Spleen (tissue), 11 donors: ENCODE data around the gene TRPV4. TPM values are rescaled to one million over a fixed set of nuclear protein-coding genes. Genes with fewer than 3 reads are reported as not detected.

ENCODE experiments used
- DNase-seq: peaks from one replicate; pipeline ENCODE4 v3.0.0-alpha.2; 2020
- H3K27ac ChIP-seq, 8 donors: fragments of 200-600 bp; sonication (generic) in 7 of 8; 1 replicate in 4 of 8; 2 replicates in 4 of 8; pipeline versions ENCODE4 v1.5.0 to v1.8.0; 2016 to 2021; ENCODE audit warnings: inconsistent platforms in 4 of 8, mild to moderate bottlenecking in 4 of 8, moderate library complexity in 1 of 8
- H3K27me3 ChIP-seq, 7 donors: fragments of 200-600 bp; sonication (generic) in 6 of 7; replicated peaks in 1 of 7; 1 replicate in 4 of 7; 2 replicates in 3 of 7; pipeline versions ENCODE4 v1.5.0 to v1.8.0; 2016 to 2021; ENCODE audit warnings: inconsistent platforms in 3 of 7, mild to moderate bottlenecking in 1 of 7
- H3K36me3 ChIP-seq, 6 donors: fragments of 200-600 bp; sonication (generic) in 5 of 6; 1 replicate in 4 of 6; 2 replicates in 2 of 6; pipeline versions ENCODE4 v1.5.0 to v1.8.0; 2016 to 2021; ENCODE audit warnings: inconsistent platforms in 2 of 6
- H3K4me1 ChIP-seq, 6 donors: fragments of 200-600 bp; sonication (generic) in 5 of 6; 1 replicate in 3 of 6; 2 replicates in 3 of 6; pipeline versions ENCODE4 v1.5.0 to v1.8.0; 2016 to 2021; ENCODE audit warnings: inconsistent platforms in 3 of 6
- H3K4me3 ChIP-seq, 8 donors: fragments of 200-600 bp; sonication (generic) in 7 of 8; 1 replicate in 4 of 8; 2 replicates in 4 of 8; pipeline versions ENCODE4 v1.5.0 to v1.8.0; 2016 to 2021; ENCODE audit warnings: inconsistent platforms in 4 of 8, mild to moderate bottlenecking in 4 of 8, moderate library complexity in 2 of 8
- H3K9me3 ChIP-seq, 8 donors: fragments of 200-600 bp; sonication (generic) in 7 of 8; 1 replicate in 4 of 8; 2 replicates in 4 of 8; pipeline versions ENCODE4 v1.5.0 to v1.8.0; 2016 to 2021; ENCODE audit warnings: inconsistent platforms in 4 of 8
- POLR2A ChIP-seq, 3 donors: fragments of 450-650 bp; IDR thresholded peaks; one replicate each; pipeline ENCODE4 v1.5.1; 2017; ENCODE audit warnings: antibody characterized with exemption in 3 of 3, mild to moderate bottlenecking in 1 of 3
- POLR2AphosphoS5 ChIP-seq, 3 donors: sonication (generic); formaldehyde crosslinking; IDR thresholded peaks; one replicate each; pipeline ENCODE4 v1.5.1; 2017; ENCODE audit warnings: antibody characterized with exemption in 3 of 3
- WGBS, 5 donors: extraction: QIAGEN DNeasy Blood & Tissue Kit in 3 of 5; methylation state at CpG; one replicate each; pipeline versions ENCODE4 v1.1.5 to v1.1.7; 2013 to 2018; 5-methylcytosine and 5-hydroxymethylcytosine counted together
- intact Hi-C: fragments of 100-400 bp; cut with DNase I; formaldehyde crosslinking; loops from one replicate; pipeline ENCODE4 v1.15.0; 2023; ENCODE audit warnings: low total_unique reads
- polyA plus RNA-seq, 3 donors: library from polyadenylated mRNA; stranded (reverse); fragments of 200-250 nt; gene quantifications; one replicate each; pipeline ENCODE4 v1.2.1, GENCODE V29; 2013
- total RNA-seq, 7 donors: library from RNA; depleted of rRNA in 3 of 7; stranded (reverse); fragments of >200 nt in 3 of 7; fragmentation: NEBNext Ultra II Directional in 4 of 7; extraction: Animal tissue kit (Norgen Biotek cat#: 25700) in 4 of 7; gene quantifications; one replicate each; pipeline versions ENCODE4 v1.1.0 to v1.2.1, GENCODE V29; 2016 to 2021
- TF ChIP-seq, protein P1 (sequence below), 11 experiments: fragments of 200-600 bp in 7 of 11; fragments of 450-650 bp in 4 of 11; sonication (generic) in 4 of 11; IDR thresholded peaks in 8 of 11; conservative IDR thresholded peaks in 3 of 11; 1 replicate in 7 of 11; 2 replicates in 4 of 11; pipeline versions ENCODE4 v1.4.0 to v1.8.0; 2016 to 2021; ENCODE audit warnings: antibody characterized with exemption in 11 of 11, inconsistent platforms in 4 of 11, mild to moderate bottlenecking in 1 of 11
- donor health status: healthy with polysubstance abuse.
- donor health status: DM: no; HTN: no; CAD: no; lungs with moderate emphysema.
- donor health status: DM: no; HTN: no; CAD: no.
- donor health status: Bipolar disorder and iron deficiency.
- donor health status: healthy.
- donor health status: DM: no; HTN: no; CAD: no.
- donor health status: DM: yes; HTN: yes; CAD: no.

TRPV4 gene
- total and polyA plus RNA-seq, 10 donors, result 0.49 to 8.0 (median 4.4) TPM

DNA sequence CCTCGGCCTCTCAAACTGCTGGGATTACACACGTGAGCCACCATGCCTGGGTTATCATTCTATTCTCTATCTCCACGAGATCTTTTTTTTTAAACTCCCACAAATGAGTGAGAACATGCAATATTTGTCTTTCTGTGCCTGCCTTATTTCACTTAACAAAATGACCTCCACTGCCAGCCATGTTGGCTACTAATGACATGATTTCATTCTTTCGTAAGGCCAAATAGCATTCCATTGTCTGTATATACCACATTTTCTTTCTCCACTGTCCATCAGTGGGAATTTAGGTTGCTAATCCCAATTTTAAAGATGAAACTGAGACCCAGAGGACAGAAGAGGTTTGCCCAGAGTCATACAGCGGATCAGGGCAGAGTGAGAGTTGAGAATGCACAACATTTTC is 10.9 kb upstream of the TRPV4 start:
- Histone ChIP-seq H3K27ac (no peak overlapping the region), H3K36me3 (no peaks in the 10 kb centered on the region), H3K9me3 (no peaks in the 10 kb centered on the region), H3K4me3 (no peak overlapping the region), H3K4me1 (peaks cover 5 to 34% (median 18%) of the 10 kb centered on the region in 6 donors), H3K27me3 (no peaks in the 10 kb centered on the region)
- DNase-seq, result no peak
- TF ChIP-seq, protein P1, sequence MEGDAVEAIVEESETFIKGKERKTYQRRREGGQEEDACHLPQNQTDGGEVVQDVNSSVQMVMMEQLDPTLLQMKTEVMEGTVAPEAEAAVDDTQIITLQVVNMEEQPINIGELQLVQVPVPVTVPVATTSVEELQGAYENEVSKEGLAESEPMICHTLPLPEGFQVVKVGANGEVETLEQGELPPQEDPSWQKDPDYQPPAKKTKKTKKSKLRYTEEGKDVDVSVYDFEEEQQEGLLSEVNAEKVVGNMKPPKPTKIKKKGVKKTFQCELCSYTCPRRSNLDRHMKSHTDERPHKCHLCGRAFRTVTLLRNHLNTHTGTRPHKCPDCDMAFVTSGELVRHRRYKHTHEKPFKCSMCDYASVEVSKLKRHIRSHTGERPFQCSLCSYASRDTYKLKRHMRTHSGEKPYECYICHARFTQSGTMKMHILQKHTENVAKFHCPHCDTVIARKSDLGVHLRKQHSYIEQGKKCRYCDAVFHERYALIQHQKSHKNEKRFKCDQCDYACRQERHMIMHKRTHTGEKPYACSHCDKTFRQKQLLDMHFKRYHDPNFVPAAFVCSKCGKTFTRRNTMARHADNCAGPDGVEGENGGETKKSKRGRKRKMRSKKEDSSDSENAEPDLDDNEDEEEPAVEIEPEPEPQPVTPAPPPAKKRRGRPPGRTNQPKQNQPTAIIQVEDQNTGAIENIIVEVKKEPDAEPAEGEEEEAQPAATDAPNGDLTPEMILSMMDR (IDR thresholded peaks at IDR 0.05 in 8 of 11, conservative IDR thresholded peaks at IDR 0.05 in 3 of 11), result no peak
- TF ChIP-seq POLR2A (IDR thresholded peaks at IDR 0.05) (no peak), POLR2AphosphoS5 (IDR thresholded peaks at IDR 0.05) (no peak)
- intact Hi-C loops, result loop anchor here (5.0 kb wide), 1 partner anchor 37 kb away; no protein-coding TSS in a partner anchor
- WGBS, 5 donors, result 85 to 94% (median 89%) methylated on average over 5 of the region's 5 CpGs

- peaks cover 5 to 24% (median 14%) of the 10 kb centered on the region in 6 donors for H3K4me1 ChIP-seq
- no peaks in the 10 kb centered on the region for H3K27me3 ChIP-seq
- TF ChIP-seq POLR2A (IDR thresholded peaks at IDR 0.05), result no peak
- TF ChIP-seq, protein P1 (IDR thresholded peaks at IDR 0.05 in 8 of 11, conservative IDR thresholded peaks at IDR 0.05 in 3 of 11), result no peak
- TF ChIP-seq POLR2AphosphoS5 (IDR thresholded peaks at IDR 0.05), result no peak
- H3K4me3 ChIP-seq, result no peak overlapping the region
- DNase-seq, result no peak
- H3K36me3 ChIP-seq, result no peaks in the 10 kb centered on the region
- intact Hi-C loops, result loop anchor here (5.0 kb wide), 1 partner anchor 35 kb away; no protein-coding TSS in a partner anchor
- no peaks in the 10 kb centered on the region for H3K9me3 ChIP-seq
- 77 to 93% (median 91%) methylated on average over 5 of the region's 5 CpGs for WGBS, 5 donors
- no peak overlapping the region for H3K27ac ChIP-seq
Observed at GRCh38 chr12:109842021-109842420, 8.8 kb upstream of the TRPV4 start.

DNA sequence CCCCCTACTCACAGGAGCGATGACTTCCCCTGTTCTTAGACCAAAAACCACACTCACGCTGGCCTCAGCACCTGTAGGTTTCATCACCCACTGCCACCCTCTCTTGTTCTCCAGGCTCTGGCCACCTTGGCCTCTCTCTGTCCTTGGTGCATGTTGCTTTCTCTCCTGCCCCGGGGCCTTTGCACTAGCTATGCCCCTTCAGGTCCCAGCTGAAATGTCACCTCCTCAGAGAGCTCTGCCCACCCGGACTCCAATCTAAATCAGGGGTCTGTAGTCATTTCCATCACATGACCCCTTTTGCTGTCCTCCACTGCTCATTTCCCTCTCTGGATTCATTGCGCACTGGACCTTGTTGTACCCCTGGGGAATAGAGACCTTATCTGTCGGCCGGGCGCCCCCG is 8.2 kb upstream of the TRPV4 start:
- Histone ChIP-seq H3K4me3 (no peak overlapping the region), H3K27me3 (no peaks in the 10 kb centered on the region), H3K4me1 (peaks cover 5 to 17% (median 12%) of the 10 kb centered on the region in 6 donors), H3K36me3 (no peaks in the 10 kb centered on the region), H3K9me3 (no peaks in the 10 kb centered on the region), H3K27ac (no peak overlapping the region)
- intact Hi-C loops, result loop anchor here (5.0 kb wide), 1 partner anchor 34 kb away; no protein-coding TSS in a partner anchor
- no peak for DNase-seq
- 78 to 83% (median 82%) methylated on average over 9 of the region's 9 CpGs for WGBS, 5 donors
- TF ChIP-seq POLR2A (IDR thresholded peaks at IDR 0.05), result no peak
- no peak for TF ChIP-seq POLR2AphosphoS5 (IDR thresholded peaks at IDR 0.05)
- TF ChIP-seq, protein P1 (IDR thresholded peaks at IDR 0.05 in 8 of 11, conservative IDR thresholded peaks at IDR 0.05 in 3 of 11), result no peak

- H3K27ac ChIP-seq, result no peak overlapping the region
- H3K27me3 ChIP-seq, result no peaks in the 10 kb centered on the region
- H3K36me3 ChIP-seq, result no peaks in the 10 kb centered on the region
- no peak for DNase-seq
- TF ChIP-seq, protein P1 (IDR thresholded peaks at IDR 0.05 in 8 of 11, conservative IDR thresholded peaks at IDR 0.05 in 3 of 11), result no peak
- TF ChIP-seq POLR2AphosphoS5 (IDR thresholded peaks at IDR 0.05) (no peak), POLR2A (IDR thresholded peaks at IDR 0.05) (no peak)
- intact Hi-C loops, result loop anchor here (5.0 kb wide), 1 partner anchor 33 kb away; no protein-coding TSS in a partner anchor
- H3K4me1 ChIP-seq, result peaks cover 2 to 9% (median 6%) of the 10 kb centered on the region in 6 donors
- H3K4me3 ChIP-seq, result no peak overlapping the region
- 61 to 74% (median 64%) methylated on average over 6 to 7 of the region's 7 CpGs for WGBS, 5 donors
- H3K9me3 ChIP-seq, result no peaks in the 10 kb centered on the region
Observed at GRCh38 chr12:109840305-109841074, 7.3 kb upstream of the TRPV4 start.
